Trophoblast cell (in vitro differentiated cells and primary cell): Measurements from ENCODE around the gene AIRE.

Source experiments
- DNase-seq, 2 donors: peaks; one replicate each; pipeline ENCODE4 v3.0.0-alpha.2; 2016
- H2AFZ ChIP-seq: 2 replicates; pipeline ENCODE4 v1.6.1; 2013; ENCODE audit warnings: low read length, moderate library complexity, mild to moderate bottlenecking; ENCODE audit not compliant: insufficient read depth, poor library complexity
- H2AK5ac ChIP-seq: 2 replicates; pipeline ENCODE4 v1.6.1; 2013; ENCODE audit warnings: mild to moderate bottlenecking, low read length
- H2BK120ac ChIP-seq: 2 replicates; pipeline ENCODE4 v1.6.1; 2013; ENCODE audit warnings: low read length, mild to moderate bottlenecking, moderate library complexity; ENCODE audit not compliant: insufficient read depth, poor library complexity
- H2BK12ac ChIP-seq: 2 replicates; pipeline ENCODE4 v1.6.1; 2013; ENCODE audit warnings: mild to moderate bottlenecking, low read length, moderate library complexity
- H2BK5ac ChIP-seq: 2 replicates; pipeline ENCODE4 v1.6.1; 2013; ENCODE audit warnings: low read length, low read depth, moderate library complexity, mild to moderate bottlenecking; ENCODE audit not compliant: poor library complexity
- H3K14ac ChIP-seq: 2 replicates; pipeline ENCODE4 v1.6.1; 2013; ENCODE audit warnings: mild to moderate bottlenecking, low read length
- H3K18ac ChIP-seq: 2 replicates; pipeline ENCODE4 v1.6.1; 2013; ENCODE audit warnings: mild to moderate bottlenecking, low read length
- H3K23ac ChIP-seq: 2 replicates; pipeline ENCODE4 v1.6.1; 2013; ENCODE audit warnings: low read length
- H3K27ac ChIP-seq: 2 replicates; pipeline ENCODE4 v1.5.1; 2013; ENCODE audit warnings: low read depth, mild to moderate bottlenecking, inconsistent platforms, low read length, moderate library complexity
- H3K27me3 ChIP-seq: 2 replicates; pipeline ENCODE4 v1.6.1; 2013; ENCODE audit warnings: inconsistent platforms, mild to moderate bottlenecking, low read length, moderate library complexity; ENCODE audit not compliant: insufficient read depth
- H3K36me3 ChIP-seq, 2 experiments: 1 replicate in 1 of 2; 2 replicates in 1 of 2; pipeline ENCODE4 v1.6.1; 2013; ENCODE audit warnings: low read length in 2 of 2, mild to moderate bottlenecking in 2 of 2, moderate library complexity in 1 of 2; ENCODE audit not compliant: insufficient read depth in 2 of 2, control insufficient read depth in 1 of 2
- H3K4ac ChIP-seq: 2 replicates; pipeline ENCODE4 v1.6.1; 2013; ENCODE audit warnings: low read depth, mild to moderate bottlenecking, low read length, moderate library complexity
- H3K4me1 ChIP-seq, 2 experiments: 1 replicate in 1 of 2; 2 replicates in 1 of 2; pipeline ENCODE4 v1.6.1; 2013; ENCODE audit warnings: low read length in 2 of 2, mild to moderate bottlenecking in 2 of 2, moderate library complexity in 1 of 2; ENCODE audit not compliant: insufficient read depth in 2 of 2, control insufficient read depth in 1 of 2
- H3K4me2 ChIP-seq: 2 replicates; pipeline ENCODE4 v1.6.1; 2013; ENCODE audit warnings: inconsistent platforms, mild to moderate bottlenecking, low read length, moderate library complexity
- H3K4me3 ChIP-seq: 2 replicates; pipeline ENCODE4 v1.5.1; 2013; ENCODE audit warnings: mild to moderate bottlenecking, low read depth, low read length, inconsistent platforms
- H3K79me1 ChIP-seq: one replicate; pipeline ENCODE4 v1.6.1; 2013; ENCODE audit warnings: low read length
- H3K79me2 ChIP-seq: 2 replicates; pipeline ENCODE4 v1.6.1; 2013; ENCODE audit warnings: low read length, mild to moderate bottlenecking; ENCODE audit not compliant: control insufficient read depth, insufficient read depth, poor library complexity
- H3K9ac ChIP-seq: 2 replicates; pipeline ENCODE4 v1.6.1; 2013; ENCODE audit warnings: mild to moderate bottlenecking, low read length
- H3K9me3 ChIP-seq: 2 replicates; pipeline ENCODE4 v1.6.1; 2013; ENCODE audit warnings: low read depth, mild to moderate bottlenecking, control low read depth, inconsistent platforms, low read length; ENCODE audit not compliant: insufficient read depth
- H4K12ac ChIP-seq: 2 replicates; pipeline ENCODE4 v1.6.1; 2013; ENCODE audit warnings: low read depth, mild to moderate bottlenecking, low read length, moderate library complexity
- H4K8ac ChIP-seq: 2 replicates; pipeline ENCODE4 v1.6.1; 2013; ENCODE audit warnings: low read depth, mild to moderate bottlenecking, low read length, moderate library complexity
- H4K91ac ChIP-seq: one replicate; pipeline ENCODE4 v1.6.1; 2013; ENCODE audit warnings: low read depth, mild to moderate bottlenecking, low read length, moderate library complexity
- WGBS: extraction: QIAGEN DNeasy Blood & Tissue Kit; methylation state at CpG from one replicate; pipeline ENCODE4 v1.1.7; 2013; ENCODE audit warnings: missing lambda C conversion rate; ENCODE audit not compliant: insufficient read length, insufficient coverage; ENCODE audit errors: extremely low coverage; 5-methylcytosine and 5-hydroxymethylcytosine counted together

AIRE gene

GRCh38 chr21:44289381-44290010 lies 3.8 kb downstream of the AIRE start:
- H3K27me3 ChIP-seq: no peaks in the 10 kb centered on the region
- no peak overlapping the region for H4K8ac ChIP-seq
- no peak overlapping the region for H3K23ac ChIP-seq
- no peaks in the 10 kb centered on the region for H3K79me1 ChIP-seq
- no peaks in the 10 kb centered on the region for H3K36me3 ChIP-seq
- no peaks in the 10 kb centered on the region for H3K79me2 ChIP-seq
- no peak overlapping the region for H3K4me2 ChIP-seq
- H3K9me3 ChIP-seq: no peaks in the 10 kb centered on the region
- no peak overlapping the region for H2BK12ac ChIP-seq
- H3K4ac ChIP-seq: no peak overlapping the region
- H3K14ac ChIP-seq: no peak overlapping the region
- no peak overlapping the region for H3K9ac ChIP-seq
- DNase-seq: no peak
- WGBS: no CpG with 5 or more reads among the region's 24 CpGs
- no peak overlapping the region for H3K4me3 ChIP-seq
- H4K12ac ChIP-seq: no peak overlapping the region
- no peak overlapping the region for H2AK5ac ChIP-seq
- H2BK120ac ChIP-seq: no peak overlapping the region
- H4K91ac ChIP-seq: no peak overlapping the region
- H3K27ac ChIP-seq: no peak overlapping the region
- H2AFZ ChIP-seq: no peak overlapping the region
- peaks cover 0 to 4% of the 10 kb centered on the region in 2 experiments for H3K4me1 ChIP-seq
- no peak overlapping the region for H2BK5ac ChIP-seq
- no peak overlapping the region for H3K18ac ChIP-seq

- Histone ChIP-seq H3K36me3 (no peaks in the 10 kb centered on the region), H3K18ac (no peak overlapping the region), H3K27me3 (no peaks in the 10 kb centered on the region), H2AK5ac (no peak overlapping the region), H3K14ac (no peak overlapping the region), H2AFZ (no peak overlapping the region), H3K79me2 (no peaks in the 10 kb centered on the region), H4K91ac (no peak overlapping the region), H2BK120ac (no peak overlapping the region), H3K4me1 (peaks cover 0 to 1% of the 10 kb centered on the region in 2 experiments), H3K4me3 (no peak overlapping the region), H3K9me3 (no peaks in the 10 kb centered on the region), H3K23ac (no peak overlapping the region), H2BK12ac (no peak overlapping the region), H3K4me2 (no peak overlapping the region), H3K4ac (no peak overlapping the region), H4K8ac (no peak overlapping the region), H3K9ac (no peak overlapping the region), H2BK5ac (no peak overlapping the region), H4K12ac (no peak overlapping the region), H3K27ac (no peak overlapping the region), H3K79me1 (no peaks in the 10 kb centered on the region)
- WGBS: no CpG with 5 or more reads among the region's 16 CpGs
- DNase-seq: no peak
Observed at GRCh38 chr21:44290327-44291077, 4.8 kb downstream of the AIRE start.

- H3K14ac ChIP-seq: no peak overlapping the region
- no peak overlapping the region for H2BK120ac ChIP-seq
- H3K9ac ChIP-seq: no peak overlapping the region
- no peaks in the 10 kb centered on the region for H3K36me3 ChIP-seq
- H3K9me3 ChIP-seq: no peaks in the 10 kb centered on the region
- no peak overlapping the region for H3K27ac ChIP-seq
- no peaks in the 10 kb centered on the region for H3K79me1 ChIP-seq
- no peak overlapping the region for H4K8ac ChIP-seq
- no peaks in the 10 kb centered on the region for H3K27me3 ChIP-seq
- H4K12ac ChIP-seq: no peak overlapping the region
- H3K4ac ChIP-seq: no peak overlapping the region
- no peak overlapping the region for H2BK12ac ChIP-seq
- no peak overlapping the region for H4K91ac ChIP-seq
- H2BK5ac ChIP-seq: no peak overlapping the region
- H3K4me1 ChIP-seq: no peaks in the 10 kb centered on the region
- H3K4me2 ChIP-seq: no peak overlapping the region
- H3K18ac ChIP-seq: no peak overlapping the region
- no peak overlapping the region for H2AFZ ChIP-seq
- no peak overlapping the region for H3K4me3 ChIP-seq
- DNase-seq: no peak
- no peaks in the 10 kb centered on the region for H3K79me2 ChIP-seq
- no peak overlapping the region for H3K23ac ChIP-seq
- no CpG with 5 or more reads among the region's 33 CpGs for WGBS
- H2AK5ac ChIP-seq: no peak overlapping the region
Observed at GRCh38 chr21:44291078-44291935, 5.6 kb downstream of the AIRE start.

GRCh38 chr21:44291936-44292811 lies 6.5 kb downstream of the AIRE start:
- no peak overlapping the region for H3K4me3 ChIP-seq
- H2BK120ac ChIP-seq: no peak overlapping the region
- no peak overlapping the region for H3K4ac ChIP-seq
- no peak overlapping the region for H3K9ac ChIP-seq
- H3K9me3 ChIP-seq: no peaks in the 10 kb centered on the region
- no peak overlapping the region for H3K27ac ChIP-seq
- no peak overlapping the region for H2AK5ac ChIP-seq
- no peak for DNase-seq
- H3K4me2 ChIP-seq: no peak overlapping the region
- H3K18ac ChIP-seq: no peak overlapping the region
- no peaks in the 10 kb centered on the region for H3K36me3 ChIP-seq
- no peak overlapping the region for H4K91ac ChIP-seq
- no peaks in the 10 kb centered on the region for H3K27me3 ChIP-seq
- no CpG with 5 or more reads among the region's 25 CpGs for WGBS
- H3K14ac ChIP-seq: no peak overlapping the region
- H2BK12ac ChIP-seq: no peak overlapping the region
- H4K12ac ChIP-seq: no peak overlapping the region
- H2AFZ ChIP-seq: no peak overlapping the region
- H3K4me1 ChIP-seq: no peaks in the 10 kb centered on the region
- no peak overlapping the region for H2BK5ac ChIP-seq
- H3K79me1 ChIP-seq: no peaks in the 10 kb centered on the region
- no peaks in the 10 kb centered on the region for H3K79me2 ChIP-seq
- no peak overlapping the region for H3K23ac ChIP-seq
- no peak overlapping the region for H4K8ac ChIP-seq
